Measurements from ENCODE around the gene PPP6R2.

DNA sequence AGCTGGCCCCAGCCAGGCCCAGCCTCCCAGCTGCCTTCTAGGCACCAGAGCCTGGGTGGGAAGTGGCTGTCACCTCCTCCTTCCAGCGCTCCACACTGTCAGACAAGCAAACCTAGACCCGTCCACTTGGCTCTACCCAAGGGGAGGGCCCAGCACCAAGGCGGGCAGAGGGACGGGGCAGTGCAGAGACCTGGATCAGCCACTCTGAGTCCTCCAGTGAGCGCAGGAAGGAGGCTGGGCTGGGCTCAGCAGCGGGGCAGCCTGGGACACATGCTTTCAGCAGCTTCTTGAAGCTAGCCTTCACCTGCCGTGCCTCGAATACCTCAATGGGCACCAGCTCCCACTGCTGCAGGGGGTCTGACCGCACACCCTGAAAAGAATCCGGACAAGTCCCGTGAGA, 112.9 kb downstream of the PPP6R2 start:
- TF ChIP-seq CTCF (IDR thresholded peaks at IDR 0.05) (no peak), ZBTB43 (CRISPR knock-in tag; IDR thresholded peaks at IDR 0.05) (no peak), ARID4B (CRISPR knock-in tag; IDR thresholded peaks at IDR 0.05; ENCODE audit: borderline replicate concordance) (no peak), E2F4 (CRISPR knock-in tag; IDR thresholded peaks at IDR 0.05; ENCODE audit: borderline replicate concordance, low read depth) (no peak), HMGXB4 (CRISPR knock-in tag; IDR thresholded peaks at IDR 0.05) (no peak), ZNF121 (CRISPR knock-in tag; IDR thresholded peaks at IDR 0.05) (no peak), JAZF1 (CRISPR knock-in tag; IDR thresholded peaks at IDR 0.05) (no peak), ZNF416 (CRISPR knock-in tag; IDR thresholded peaks at IDR 0.05) (no peak), NR2C2 (CRISPR knock-in tag; IDR thresholded peaks at IDR 0.05) (no peak), USF2 (CRISPR knock-in tag; IDR thresholded peaks at IDR 0.05) (no peak)
- TF ChIP-seq, protein P1, sequence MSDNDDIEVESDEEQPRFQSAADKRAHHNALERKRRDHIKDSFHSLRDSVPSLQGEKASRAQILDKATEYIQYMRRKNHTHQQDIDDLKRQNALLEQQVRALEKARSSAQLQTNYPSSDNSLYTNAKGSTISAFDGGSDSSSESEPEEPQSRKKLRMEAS (CRISPR knock-in tag; IDR thresholded peaks at IDR 0.05): no peak
- TF ChIP-seq, protein P2, sequence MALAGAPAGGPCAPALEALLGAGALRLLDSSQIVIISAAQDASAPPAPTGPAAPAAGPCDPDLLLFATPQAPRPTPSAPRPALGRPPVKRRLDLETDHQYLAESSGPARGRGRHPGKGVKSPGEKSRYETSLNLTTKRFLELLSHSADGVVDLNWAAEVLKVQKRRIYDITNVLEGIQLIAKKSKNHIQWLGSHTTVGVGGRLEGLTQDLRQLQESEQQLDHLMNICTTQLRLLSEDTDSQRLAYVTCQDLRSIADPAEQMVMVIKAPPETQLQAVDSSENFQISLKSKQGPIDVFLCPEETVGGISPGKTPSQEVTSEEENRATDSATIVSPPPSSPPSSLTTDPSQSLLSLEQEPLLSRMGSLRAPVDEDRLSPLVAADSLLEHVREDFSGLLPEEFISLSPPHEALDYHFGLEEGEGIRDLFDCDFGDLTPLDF (CRISPR knock-in tag; IDR thresholded peaks at IDR 0.05): no peak
- TF ChIP-seq, protein P3, sequence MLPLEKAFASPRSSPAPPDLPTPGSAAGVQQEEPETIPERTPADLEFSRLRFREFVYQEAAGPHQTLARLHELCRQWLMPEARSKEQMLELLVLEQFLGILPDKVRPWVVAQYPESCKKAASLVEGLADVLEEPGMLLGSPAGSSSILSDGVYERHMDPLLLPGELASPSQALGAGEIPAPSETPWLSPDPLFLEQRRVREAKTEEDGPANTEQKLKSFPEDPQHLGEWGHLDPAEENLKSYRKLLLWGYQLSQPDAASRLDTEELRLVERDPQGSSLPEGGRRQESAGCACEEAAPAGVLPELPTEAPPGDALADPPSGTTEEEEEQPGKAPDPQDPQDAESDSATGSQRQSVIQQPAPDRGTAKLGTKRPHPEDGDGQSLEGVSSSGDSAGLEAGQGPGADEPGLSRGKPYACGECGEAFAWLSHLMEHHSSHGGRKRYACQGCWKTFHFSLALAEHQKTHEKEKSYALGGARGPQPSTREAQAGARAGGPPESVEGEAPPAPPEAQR (CRISPR knock-in tag; IDR thresholded peaks at IDR 0.05): no peak
- TF ChIP-seq, protein P4, sequence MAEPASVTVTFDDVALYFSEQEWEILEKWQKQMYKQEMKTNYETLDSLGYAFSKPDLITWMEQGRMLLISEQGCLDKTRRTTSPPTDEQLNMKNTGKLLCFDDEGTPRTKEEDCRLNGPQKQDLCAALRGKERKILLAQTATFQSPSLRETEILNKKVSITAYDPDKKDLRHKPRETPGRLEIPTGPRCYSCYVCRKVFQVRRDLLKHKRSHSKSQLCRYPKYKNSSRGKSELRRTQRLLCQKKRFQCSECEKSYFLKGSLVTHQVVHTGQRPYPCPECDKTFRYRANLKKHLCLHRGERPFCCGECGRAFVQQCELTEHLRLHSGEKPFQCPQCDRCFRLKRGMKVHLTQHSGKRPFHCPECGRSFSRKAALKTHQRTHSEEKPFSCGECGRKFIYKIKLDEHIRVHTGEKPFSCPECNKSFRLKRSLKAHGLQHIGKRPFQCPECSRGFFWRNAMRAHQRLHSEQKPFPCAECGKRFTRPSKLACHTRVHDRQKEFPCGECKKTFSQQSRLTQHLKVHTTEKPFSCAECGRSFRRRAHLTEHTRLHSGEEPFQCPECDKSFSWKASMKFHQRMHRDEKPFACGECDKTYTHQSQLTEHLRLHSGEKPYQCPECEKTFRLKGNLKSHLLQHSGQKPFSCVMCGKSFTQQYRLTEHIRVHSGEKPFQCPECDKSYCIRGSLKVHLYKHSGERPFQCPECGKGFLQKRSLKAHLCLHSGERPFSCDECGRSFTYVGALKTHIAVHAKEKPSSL (CRISPR knock-in tag; conservative IDR thresholded peaks at IDR 0.05): no peak
